Trophoblast cell (in vitro differentiated cells and primary cell): ENCODE results near the gene IRX3.

Experiments
- DNase-seq, 2 donors: peaks; one replicate each; pipeline ENCODE4 v3.0.0-alpha.2; 2016
- H2AFZ ChIP-seq: 2 replicates; pipeline ENCODE4 v1.6.1; 2013; ENCODE audit warnings: low read length, moderate library complexity, mild to moderate bottlenecking; ENCODE audit not compliant: insufficient read depth, poor library complexity
- H2AK5ac ChIP-seq: 2 replicates; pipeline ENCODE4 v1.6.1; 2013; ENCODE audit warnings: mild to moderate bottlenecking, low read length
- H2BK120ac ChIP-seq: 2 replicates; pipeline ENCODE4 v1.6.1; 2013; ENCODE audit warnings: low read length, mild to moderate bottlenecking, moderate library complexity; ENCODE audit not compliant: insufficient read depth, poor library complexity
- H2BK12ac ChIP-seq: 2 replicates; pipeline ENCODE4 v1.6.1; 2013; ENCODE audit warnings: mild to moderate bottlenecking, low read length, moderate library complexity
- H2BK5ac ChIP-seq: 2 replicates; pipeline ENCODE4 v1.6.1; 2013; ENCODE audit warnings: low read length, low read depth, moderate library complexity, mild to moderate bottlenecking; ENCODE audit not compliant: poor library complexity
- H3K14ac ChIP-seq: 2 replicates; pipeline ENCODE4 v1.6.1; 2013; ENCODE audit warnings: mild to moderate bottlenecking, low read length
- H3K18ac ChIP-seq: 2 replicates; pipeline ENCODE4 v1.6.1; 2013; ENCODE audit warnings: mild to moderate bottlenecking, low read length
- H3K23ac ChIP-seq: 2 replicates; pipeline ENCODE4 v1.6.1; 2013; ENCODE audit warnings: low read length
- H3K27ac ChIP-seq: 2 replicates; pipeline ENCODE4 v1.5.1; 2013; ENCODE audit warnings: low read depth, mild to moderate bottlenecking, inconsistent platforms, low read length, moderate library complexity
- H3K27me3 ChIP-seq: 2 replicates; pipeline ENCODE4 v1.6.1; 2013; ENCODE audit warnings: inconsistent platforms, mild to moderate bottlenecking, low read length, moderate library complexity; ENCODE audit not compliant: insufficient read depth
- H3K36me3 ChIP-seq, 2 experiments: 1 replicate in 1 of 2; 2 replicates in 1 of 2; pipeline ENCODE4 v1.6.1; 2013; ENCODE audit warnings: low read length in 2 of 2, mild to moderate bottlenecking in 2 of 2, moderate library complexity in 1 of 2; ENCODE audit not compliant: insufficient read depth in 2 of 2, control insufficient read depth in 1 of 2
- H3K4ac ChIP-seq: 2 replicates; pipeline ENCODE4 v1.6.1; 2013; ENCODE audit warnings: low read depth, mild to moderate bottlenecking, low read length, moderate library complexity
- H3K4me1 ChIP-seq, 2 experiments: 1 replicate in 1 of 2; 2 replicates in 1 of 2; pipeline ENCODE4 v1.6.1; 2013; ENCODE audit warnings: low read length in 2 of 2, mild to moderate bottlenecking in 2 of 2, moderate library complexity in 1 of 2; ENCODE audit not compliant: insufficient read depth in 2 of 2, control insufficient read depth in 1 of 2
- H3K4me2 ChIP-seq: 2 replicates; pipeline ENCODE4 v1.6.1; 2013; ENCODE audit warnings: inconsistent platforms, mild to moderate bottlenecking, low read length, moderate library complexity
- H3K4me3 ChIP-seq: 2 replicates; pipeline ENCODE4 v1.5.1; 2013; ENCODE audit warnings: mild to moderate bottlenecking, low read depth, low read length, inconsistent platforms
- H3K79me1 ChIP-seq: one replicate; pipeline ENCODE4 v1.6.1; 2013; ENCODE audit warnings: low read length
- H3K79me2 ChIP-seq: 2 replicates; pipeline ENCODE4 v1.6.1; 2013; ENCODE audit warnings: low read length, mild to moderate bottlenecking; ENCODE audit not compliant: control insufficient read depth, insufficient read depth, poor library complexity
- H3K9ac ChIP-seq: 2 replicates; pipeline ENCODE4 v1.6.1; 2013; ENCODE audit warnings: mild to moderate bottlenecking, low read length
- H3K9me3 ChIP-seq: 2 replicates; pipeline ENCODE4 v1.6.1; 2013; ENCODE audit warnings: low read depth, mild to moderate bottlenecking, control low read depth, inconsistent platforms, low read length; ENCODE audit not compliant: insufficient read depth
- H4K12ac ChIP-seq: 2 replicates; pipeline ENCODE4 v1.6.1; 2013; ENCODE audit warnings: low read depth, mild to moderate bottlenecking, low read length, moderate library complexity
- H4K8ac ChIP-seq: 2 replicates; pipeline ENCODE4 v1.6.1; 2013; ENCODE audit warnings: low read depth, mild to moderate bottlenecking, low read length, moderate library complexity
- H4K91ac ChIP-seq: one replicate; pipeline ENCODE4 v1.6.1; 2013; ENCODE audit warnings: low read depth, mild to moderate bottlenecking, low read length, moderate library complexity
- WGBS: extraction: QIAGEN DNeasy Blood & Tissue Kit; methylation state at CpG from one replicate; pipeline ENCODE4 v1.1.7; 2013; ENCODE audit warnings: missing lambda C conversion rate; ENCODE audit not compliant: insufficient read length, insufficient coverage; ENCODE audit errors: extremely low coverage; 5-methylcytosine and 5-hydroxymethylcytosine counted together

Gene IRX3

DNA sequence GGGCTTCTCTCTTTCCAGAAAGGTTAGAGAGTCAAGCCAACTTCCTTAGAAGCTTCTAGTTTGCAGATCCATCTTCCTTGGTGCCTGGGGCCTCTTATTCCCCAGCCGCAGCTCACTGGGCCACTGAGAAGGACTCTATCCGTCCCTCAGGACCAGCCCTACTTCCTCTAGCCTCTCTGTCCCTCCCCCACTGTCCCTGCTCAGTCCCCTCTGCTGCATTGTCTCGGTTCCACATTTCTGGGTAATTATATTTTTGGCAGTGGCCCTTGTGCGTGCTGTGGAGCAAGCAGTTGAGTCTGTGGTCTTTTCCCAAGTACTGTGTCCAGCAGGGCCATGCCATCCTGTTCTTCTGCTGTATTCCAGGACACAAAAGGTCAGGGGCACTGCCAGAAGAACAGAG lies 17.8 kb downstream of the IRX3 start:
- no peaks in the 10 kb centered on the region for H3K79me2 ChIP-seq
- DNase-seq: no peak
- no peaks in the 10 kb centered on the region for H3K27me3 ChIP-seq
- no peak overlapping the region for H3K27ac ChIP-seq
- H3K9me3 ChIP-seq: peaks cover 2% of the 10 kb centered on the region
- H2BK120ac ChIP-seq: no peak overlapping the region
- H2AK5ac ChIP-seq: no peak overlapping the region
- H2BK5ac ChIP-seq: no peak overlapping the region
- no peak overlapping the region for H4K8ac ChIP-seq
- H3K9ac ChIP-seq: no peak overlapping the region
- H3K4me3 ChIP-seq: no peak overlapping the region
- no peak overlapping the region for H3K4me2 ChIP-seq
- no CpG with 5 or more reads among the region's 4 CpGs for WGBS
- no peak overlapping the region for H4K91ac ChIP-seq
- no peaks in the 10 kb centered on the region for H3K79me1 ChIP-seq
- no peaks in the 10 kb centered on the region for H3K4me1 ChIP-seq
- H2BK12ac ChIP-seq: no peak overlapping the region
- no peak overlapping the region for H2AFZ ChIP-seq
- no peak overlapping the region for H3K4ac ChIP-seq
- no peaks in the 10 kb centered on the region for H3K36me3 ChIP-seq
- H3K18ac ChIP-seq: no peak overlapping the region
- no peak overlapping the region for H3K23ac ChIP-seq
- no peak overlapping the region for H4K12ac ChIP-seq
- no peak overlapping the region for H3K14ac ChIP-seq

DNA sequence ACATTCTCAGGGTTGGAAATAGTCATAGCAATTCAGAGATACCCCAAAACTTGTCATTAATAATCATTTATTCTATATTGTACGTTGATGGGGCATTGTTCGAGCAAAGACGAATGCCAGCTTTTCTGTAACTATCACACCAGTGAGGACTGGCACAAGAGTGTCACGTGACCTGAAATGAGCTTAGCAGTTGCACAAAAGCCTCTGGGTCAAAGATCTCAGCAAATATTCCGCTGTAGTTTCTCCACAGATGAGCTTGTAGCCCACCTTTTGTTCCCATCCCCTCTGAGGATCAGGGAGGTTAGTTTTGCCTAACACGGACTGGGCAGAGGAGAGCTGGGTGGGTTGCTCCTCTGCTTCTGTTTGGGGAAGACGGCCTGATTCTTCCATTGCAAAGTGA lies 18.2 kb downstream of the IRX3 start:
- no peak overlapping the region for H3K14ac ChIP-seq
- peaks cover 2% of the 10 kb centered on the region for H3K9me3 ChIP-seq
- H3K36me3 ChIP-seq: no peaks in the 10 kb centered on the region
- no peak overlapping the region for H2BK12ac ChIP-seq
- H3K79me2 ChIP-seq: no peaks in the 10 kb centered on the region
- DNase-seq: no peak
- no CpG with 5 or more reads among the region's 7 CpGs for WGBS
- no peak overlapping the region for H3K27ac ChIP-seq
- H2BK120ac ChIP-seq: no peak overlapping the region
- no peak overlapping the region for H4K8ac ChIP-seq
- H3K27me3 ChIP-seq: no peaks in the 10 kb centered on the region
- no peak overlapping the region for H3K9ac ChIP-seq
- no peak overlapping the region for H3K18ac ChIP-seq
- no peak overlapping the region for H4K12ac ChIP-seq
- no peaks in the 10 kb centered on the region for H3K79me1 ChIP-seq
- no peak overlapping the region for H2AFZ ChIP-seq
- no peaks in the 10 kb centered on the region for H3K4me1 ChIP-seq
- H3K4ac ChIP-seq: no peak overlapping the region
- no peak overlapping the region for H3K4me2 ChIP-seq
- H2BK5ac ChIP-seq: no peak overlapping the region
- H2AK5ac ChIP-seq: no peak overlapping the region
- H3K23ac ChIP-seq: no peak overlapping the region
- H3K4me3 ChIP-seq: no peak overlapping the region
- H4K91ac ChIP-seq: no peak overlapping the region

DNA sequence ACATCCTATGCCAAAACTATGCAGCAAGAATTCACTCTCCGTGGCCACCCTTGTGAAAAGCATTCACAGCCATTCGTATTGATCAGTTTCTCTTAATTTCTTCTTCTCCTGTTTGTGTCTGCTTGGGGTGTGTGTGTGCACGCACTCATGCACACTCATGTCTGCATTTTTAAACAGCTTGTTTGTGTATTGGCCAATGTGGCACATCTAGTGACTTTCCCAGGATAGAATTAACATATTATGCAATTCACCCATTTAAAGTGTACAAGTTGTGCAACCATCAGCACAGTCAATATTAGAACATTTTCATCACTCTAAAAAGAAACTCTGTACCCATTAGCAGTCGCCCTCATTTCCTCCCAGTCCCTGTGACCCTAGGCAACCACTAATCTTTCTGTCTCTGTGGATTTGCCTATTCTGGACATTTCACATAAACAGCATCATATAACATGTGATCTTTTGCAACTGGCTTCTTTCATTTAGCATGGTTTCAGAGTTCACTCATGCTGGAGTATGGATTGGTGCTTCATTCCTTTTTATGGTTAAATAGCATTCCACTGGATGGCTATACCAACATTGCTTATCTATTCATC lies 20.1 kb downstream of the IRX3 start:
- no peaks in the 10 kb centered on the region for H3K79me1 ChIP-seq
- H2BK5ac ChIP-seq: no peak overlapping the region
- H3K18ac ChIP-seq: no peak overlapping the region
- no peak overlapping the region for H3K9ac ChIP-seq
- no peak overlapping the region for H4K8ac ChIP-seq
- no peak overlapping the region for H2AK5ac ChIP-seq
- DNase-seq: no peak
- no peak overlapping the region for H4K91ac ChIP-seq
- no CpG with 5 or more reads among the region's 4 CpGs for WGBS
- H3K27ac ChIP-seq: no peak overlapping the region
- peaks cover 2% of the 10 kb centered on the region for H3K9me3 ChIP-seq
- H3K36me3 ChIP-seq: no peaks in the 10 kb centered on the region
- no peak overlapping the region for H3K4me2 ChIP-seq
- no peak overlapping the region for H3K4me3 ChIP-seq
- no peak overlapping the region for H2BK12ac ChIP-seq
- H3K4me1 ChIP-seq: no peaks in the 10 kb centered on the region
- H3K14ac ChIP-seq: no peak overlapping the region
- H2AFZ ChIP-seq: no peak overlapping the region
- H3K27me3 ChIP-seq: no peaks in the 10 kb centered on the region
- no peak overlapping the region for H4K12ac ChIP-seq
- H3K23ac ChIP-seq: no peak overlapping the region
- H3K4ac ChIP-seq: no peak overlapping the region
- H2BK120ac ChIP-seq: no peak overlapping the region
- H3K79me2 ChIP-seq: no peaks in the 10 kb centered on the region

DNA sequence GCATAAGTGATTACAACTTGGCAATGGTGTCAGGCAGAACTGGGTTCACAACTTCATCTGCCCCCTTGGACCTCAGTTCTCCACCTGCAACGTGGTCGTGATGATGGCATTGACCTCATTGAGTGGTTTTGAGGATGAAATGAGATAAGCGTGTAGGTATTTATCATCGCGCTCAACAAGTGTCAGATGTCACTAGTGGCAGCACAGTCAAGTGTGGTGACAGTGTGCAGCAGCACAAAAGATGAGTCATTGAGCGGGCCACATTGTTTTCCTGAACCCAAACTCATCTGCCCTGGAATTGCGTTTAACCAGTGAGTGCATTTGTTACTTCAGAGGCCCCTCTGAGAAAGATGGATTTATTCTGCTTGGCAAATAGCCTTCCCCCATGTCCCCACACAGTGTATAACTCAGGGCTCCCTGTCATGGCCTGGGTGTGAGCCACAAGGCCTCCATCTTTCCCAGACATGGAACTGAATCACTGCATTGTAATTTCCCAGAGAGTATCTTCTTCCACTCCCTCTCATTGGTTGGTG lies 20.9 kb downstream of the IRX3 start:
- no peak for DNase-seq
- Histone ChIP-seq H3K4me1 (no peaks in the 10 kb centered on the region), H3K4ac (no peak overlapping the region), H3K36me3 (no peaks in the 10 kb centered on the region), H3K14ac (no peak overlapping the region), H2AK5ac (no peak overlapping the region), H4K91ac (no peak overlapping the region), H2BK5ac (no peak overlapping the region), H3K18ac (no peak overlapping the region), H3K23ac (no peak overlapping the region), H3K4me2 (no peak overlapping the region), H3K9me3 (peaks cover 2% of the 10 kb centered on the region), H3K27me3 (no peaks in the 10 kb centered on the region), H2AFZ (no peak overlapping the region), H3K9ac (no peak overlapping the region), H2BK120ac (no peak overlapping the region), H3K79me1 (no peaks in the 10 kb centered on the region), H3K27ac (no peak overlapping the region), H4K8ac (no peak overlapping the region), H4K12ac (no peak overlapping the region), H3K4me3 (no peak overlapping the region), H2BK12ac (no peak overlapping the region), H3K79me2 (no peaks in the 10 kb centered on the region)
- no CpG with 5 or more reads among the region's 7 CpGs for WGBS
